Activated naive CD4-positive, alpha-beta T cell (primary cell): ENCODE results near the gene MYLK2.
"Not testable (repeated sequence)": the region's sequence is repeated elsewhere in the genome, so short reads cannot be mapped to it uniquely, and the experiment has no call there.

Experiments used
- DNase-seq, 4 experiments: peaks; one replicate each; lab custom pipeline; 2025; lab: John Stamatoyannopoulos, UW

The MYLK2 gene

DNA sequence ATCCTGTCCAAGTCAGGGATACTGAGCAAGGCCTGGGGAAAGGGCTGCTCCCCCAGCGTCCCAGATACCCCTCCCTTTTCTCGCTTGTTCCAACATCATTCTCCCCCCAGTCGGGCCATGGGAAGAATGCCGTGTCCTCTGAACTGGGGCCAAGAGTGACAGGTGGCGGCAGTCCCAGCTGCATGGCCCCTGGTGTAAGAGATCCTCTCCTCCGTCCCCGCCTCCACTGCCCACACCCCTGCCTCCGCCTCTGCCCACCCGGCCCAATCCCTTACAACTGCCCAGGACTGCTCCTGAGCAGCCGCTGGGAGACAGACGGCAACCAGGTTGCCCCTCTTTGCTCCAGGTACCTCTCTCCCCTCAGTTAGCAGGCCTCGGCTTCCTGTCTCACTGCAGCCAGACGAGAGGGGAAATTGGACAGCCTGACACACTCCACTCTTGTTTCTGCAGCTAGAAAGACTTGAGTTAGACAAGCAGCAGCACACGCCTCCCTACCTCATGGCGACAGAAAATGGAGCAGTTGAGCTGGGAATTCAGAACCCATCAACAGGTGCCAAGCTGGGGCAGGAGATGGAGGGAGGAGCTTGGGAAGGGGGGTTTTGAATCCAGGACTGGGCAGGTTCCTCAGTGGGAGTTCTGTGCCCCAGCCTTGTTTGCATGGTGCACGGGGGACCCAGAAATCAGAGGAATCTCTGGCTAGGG lies at the start of gene MYLK2:
MYLK2 (plus strand) TSS at position 274 of the 702 bp plus-strand sequence; CDS start at position 499, 225 bp downstream.
- DNase-seq = no peak

DNA sequence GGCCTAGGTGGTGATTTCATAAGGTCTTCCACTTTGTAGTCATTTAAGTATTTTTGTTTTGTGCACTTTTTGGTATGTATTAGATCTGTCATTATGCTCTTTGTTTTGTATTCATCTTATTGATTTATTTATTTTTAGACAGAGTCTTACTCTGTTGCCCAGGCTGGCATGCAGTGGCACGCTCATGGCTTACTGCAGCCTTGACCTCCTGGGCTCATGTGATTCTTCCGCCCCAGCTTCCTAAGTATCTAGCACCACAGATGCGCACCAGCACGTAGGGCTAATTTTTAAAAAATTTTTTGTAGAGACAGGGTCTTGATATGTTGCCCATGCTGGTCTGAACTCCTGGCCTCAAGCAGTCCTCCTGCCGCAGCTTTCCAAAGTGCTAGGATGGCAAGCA lies 49.5 kb upstream of the MYLK2 start:
- DNase-seq = no peak

DNA sequence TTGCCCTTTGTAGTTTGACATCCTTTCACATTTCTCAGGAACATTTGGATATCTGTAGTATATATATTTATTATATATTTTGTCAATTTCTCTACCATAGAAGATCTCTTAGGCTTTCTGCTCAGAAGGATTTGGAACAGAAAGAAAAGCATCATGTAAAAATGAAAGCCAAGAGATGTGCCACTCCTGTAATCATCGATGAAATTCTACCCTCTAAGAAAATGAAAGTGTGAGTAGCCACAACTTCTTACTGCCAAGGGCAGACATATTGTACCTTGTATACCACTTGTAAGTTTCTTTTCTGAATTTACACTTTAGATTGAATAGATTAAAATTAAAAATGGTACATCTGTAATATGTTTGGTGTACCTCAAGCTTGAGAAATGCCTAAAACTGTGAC lies 48.9 kb upstream of the MYLK2 start:
- DNase-seq = no peak

DNA sequence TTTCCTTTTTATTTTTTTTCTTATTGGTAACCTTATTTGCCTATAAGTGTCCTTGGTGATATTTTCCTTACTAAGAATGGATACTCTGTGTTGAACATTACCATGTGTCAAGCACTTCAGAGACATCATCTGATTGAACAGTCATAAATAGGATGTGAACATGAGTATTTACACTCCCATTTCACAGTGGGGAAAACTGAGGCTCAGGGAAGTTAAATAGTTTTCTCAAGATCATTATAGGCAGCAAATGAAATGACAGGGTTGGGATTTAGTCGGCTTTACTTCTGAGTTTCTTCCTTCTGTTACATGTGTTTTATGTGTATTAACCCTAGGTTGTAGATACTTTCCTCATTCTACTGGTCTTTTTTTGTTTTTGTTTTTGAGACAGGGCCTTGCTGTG lies 44.7 kb upstream of the MYLK2 start:
- no peak for DNase-seq

DNA sequence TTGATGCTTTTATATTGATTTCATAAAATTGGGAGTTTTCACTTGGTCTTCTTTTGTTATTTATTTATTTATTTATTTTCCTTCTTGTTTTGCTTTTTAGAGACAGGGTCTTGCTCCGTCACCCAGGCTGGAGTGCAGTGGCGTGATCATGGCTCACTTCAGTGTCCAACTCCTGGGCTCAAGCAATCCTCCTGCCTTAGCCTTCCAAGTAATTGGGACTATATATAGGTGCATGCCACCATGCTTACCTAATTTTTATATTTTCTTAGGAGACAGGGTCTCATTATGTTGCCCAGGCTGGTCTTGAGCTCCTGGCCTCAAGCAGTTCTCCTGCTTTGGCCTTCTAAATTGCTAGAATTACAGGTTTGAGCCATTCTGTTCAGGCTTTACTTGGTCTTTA lies 38.3 kb upstream of the MYLK2 start:
- no peak for DNase-seq

DNA sequence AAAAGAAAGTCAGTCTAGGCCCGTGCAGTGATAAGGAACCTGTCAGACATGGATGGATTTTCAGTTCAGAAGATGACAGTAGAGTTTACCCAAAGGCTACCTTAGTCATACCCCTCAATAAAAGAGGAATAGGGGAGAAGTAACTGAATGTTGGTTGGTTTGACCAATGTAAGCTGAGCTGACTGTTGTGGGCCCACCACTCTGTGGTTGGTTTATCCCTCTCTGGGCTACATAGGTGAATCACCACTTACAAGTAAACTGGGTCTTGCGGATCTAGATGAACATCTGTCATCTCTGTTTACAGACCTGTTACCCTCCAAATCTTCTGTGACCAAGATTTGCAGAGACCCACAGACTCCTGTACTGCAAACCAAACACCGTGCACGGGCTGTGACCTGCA lies 37.2 kb upstream of the MYLK2 start:
- no peak for DNase-seq

DNA sequence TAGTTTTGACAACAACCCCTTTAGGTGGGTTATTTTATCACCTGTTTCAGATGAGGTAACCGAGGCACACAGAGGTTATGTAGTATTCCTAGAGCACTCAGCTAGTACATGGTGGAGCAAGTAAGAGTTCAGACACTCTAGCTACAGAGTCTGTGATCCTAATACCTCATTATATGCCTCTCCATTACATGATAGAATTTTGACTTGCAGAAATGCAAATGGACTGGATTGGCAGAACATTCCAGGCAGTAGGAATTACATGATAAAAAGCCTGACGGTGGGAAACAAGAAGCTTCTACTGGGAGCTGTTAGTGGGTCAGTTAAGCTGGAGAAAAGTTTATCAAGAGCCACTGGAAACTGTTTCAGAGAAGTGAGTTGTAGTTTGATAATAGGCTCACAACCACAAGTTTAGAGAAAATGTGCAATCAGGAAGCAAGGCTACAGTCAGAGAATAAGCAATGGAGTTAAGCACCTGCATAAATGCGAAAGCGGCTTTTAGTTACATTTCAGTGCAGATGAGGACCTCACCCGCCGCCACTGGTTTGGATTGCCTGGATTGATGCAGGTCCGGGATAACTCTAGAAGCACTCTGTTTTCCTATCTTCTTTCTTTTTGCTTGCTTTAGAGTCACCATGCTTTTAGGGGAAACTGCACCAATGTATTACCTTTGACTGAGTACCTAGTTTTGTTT lies 34.7 kb upstream of the MYLK2 start:
- DNase-seq = no peak

DNA sequence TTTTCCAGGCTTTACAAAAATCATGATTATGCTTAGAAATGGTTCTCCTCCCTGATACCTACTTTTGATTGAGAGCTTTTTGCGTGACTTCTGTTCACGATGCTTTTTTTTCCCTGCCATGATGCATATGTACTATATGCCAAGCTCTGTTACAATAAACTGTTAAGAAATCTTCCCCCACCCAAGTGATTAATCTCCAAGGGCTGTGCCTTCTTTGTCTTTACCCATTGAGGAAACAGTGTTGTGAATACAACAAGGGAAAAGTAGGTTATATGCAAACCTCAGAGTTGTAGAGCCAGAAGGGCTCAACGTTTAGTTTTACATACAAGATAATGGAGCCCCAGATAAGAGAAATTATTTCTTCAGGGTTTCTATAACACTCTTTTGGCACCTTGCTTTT lies 34.1 kb upstream of the MYLK2 start:
- no peak for DNase-seq

DNA sequence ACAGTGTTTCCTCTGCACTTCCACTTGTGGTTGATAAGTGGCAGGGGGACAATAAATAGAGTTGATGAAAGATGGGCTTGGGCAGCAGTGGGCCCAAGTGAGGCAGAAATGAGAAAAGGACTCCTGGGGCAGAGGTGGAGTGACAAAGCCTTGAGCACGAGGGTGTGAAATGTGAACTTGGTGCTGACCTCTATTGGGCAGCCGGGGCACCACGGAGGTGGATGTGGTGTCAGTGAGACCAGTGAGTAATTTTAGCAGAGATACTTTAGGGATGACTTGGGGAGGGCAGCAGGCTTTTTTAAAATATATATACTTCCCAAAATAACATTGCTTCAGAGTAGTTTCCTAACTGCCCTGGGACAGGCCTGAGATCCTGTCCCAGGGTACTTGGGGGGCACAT lies 30.6 kb upstream of the MYLK2 start:
- no peak for DNase-seq

DNA sequence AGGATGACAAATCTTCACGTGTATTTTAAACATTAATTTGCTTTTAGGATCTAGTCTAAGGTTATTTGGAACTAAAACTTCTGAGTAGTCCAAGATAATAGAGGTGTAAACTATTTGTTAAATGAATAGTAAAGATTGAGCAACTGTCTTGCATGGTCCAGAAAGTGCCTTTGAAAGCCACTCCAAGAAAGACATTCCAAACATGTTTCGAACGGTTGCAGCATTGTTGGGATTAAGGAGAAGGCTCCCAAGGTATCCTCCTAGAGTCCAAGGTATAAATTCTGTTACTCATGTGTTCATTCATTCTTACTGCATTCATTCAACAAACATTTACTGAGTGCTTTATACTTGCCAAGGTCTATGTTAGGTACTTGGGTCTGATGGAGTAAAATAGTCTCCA lies 28.8 kb upstream of the MYLK2 start:
- no peak for DNase-seq

DNA sequence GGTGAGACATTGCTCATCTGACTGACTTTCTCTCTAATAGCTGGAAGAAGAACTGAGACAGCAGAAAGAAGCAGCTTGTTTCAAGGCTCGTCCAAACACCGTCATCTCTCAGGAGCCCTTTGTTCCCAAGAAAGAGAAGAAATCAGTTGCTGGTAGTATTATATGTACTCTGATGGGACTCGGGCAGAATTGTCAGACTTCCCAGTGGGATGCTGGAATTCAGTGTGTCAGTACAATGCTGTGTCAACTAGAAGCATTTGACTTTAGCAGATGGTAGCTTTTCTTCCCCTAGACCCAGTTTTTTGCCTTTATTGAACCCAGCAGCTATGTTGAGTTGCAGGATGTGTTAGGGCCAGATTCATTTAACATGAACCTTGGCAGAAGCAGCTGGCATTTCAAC lies 21.8 kb upstream of the MYLK2 start:
- DNase-seq = no peak

DNA sequence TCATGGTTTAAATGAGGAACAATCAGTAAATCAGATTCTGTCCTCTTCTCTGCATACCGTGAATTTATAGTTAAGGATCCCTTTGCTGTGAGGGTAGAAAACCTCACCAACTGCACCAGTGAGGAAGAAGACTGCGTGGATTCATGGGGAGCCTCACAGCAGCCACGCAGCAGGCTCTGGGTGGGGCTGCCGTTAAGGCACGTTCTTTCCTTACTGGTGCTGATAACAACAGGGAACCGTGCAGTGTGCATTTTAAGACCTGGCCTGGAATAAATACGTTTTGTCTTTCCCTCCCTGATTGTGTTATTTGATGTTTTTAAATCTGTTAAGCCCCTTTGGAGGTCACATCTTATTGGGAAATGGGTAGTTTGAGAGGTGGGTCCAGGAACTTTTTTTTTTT lies 17.6 kb upstream of the MYLK2 start:
- DNase-seq = no peak

DNA sequence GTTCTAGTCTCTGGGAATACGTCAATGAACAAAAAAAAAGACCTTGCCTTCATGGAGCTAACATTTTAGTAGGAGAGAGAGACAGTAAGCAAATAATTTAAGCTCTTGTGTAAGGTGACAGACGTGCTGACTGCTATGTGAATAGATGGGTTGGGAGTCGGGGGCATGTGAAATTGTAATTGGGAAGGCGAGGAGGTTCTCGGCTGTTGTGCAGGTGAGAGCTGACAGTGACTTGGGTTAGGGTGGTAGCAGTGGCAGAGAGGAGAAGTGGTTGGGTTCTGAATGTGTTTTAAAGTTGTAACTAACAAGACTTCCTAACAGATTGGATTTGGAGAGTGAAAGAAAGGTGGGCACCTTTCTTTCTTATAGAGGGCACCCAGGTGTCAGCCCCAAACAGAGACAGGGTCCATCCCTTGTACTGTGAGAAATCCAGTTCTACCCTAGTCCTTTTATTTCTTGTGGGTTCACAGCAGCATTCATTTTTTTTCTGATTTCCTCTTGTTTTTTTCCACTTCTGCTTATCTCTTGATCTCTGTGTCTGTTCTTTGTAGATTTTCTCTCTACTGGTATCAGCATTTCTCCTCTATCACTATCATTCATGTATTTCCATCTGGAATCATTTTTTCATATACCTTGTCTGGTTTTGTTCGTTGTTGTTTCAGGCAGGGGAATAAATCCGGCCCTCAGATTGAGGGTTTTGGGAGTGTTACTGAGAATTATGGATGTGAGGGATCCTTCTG lies 15.4 kb upstream of the MYLK2 start:
- no peak for DNase-seq

DNA sequence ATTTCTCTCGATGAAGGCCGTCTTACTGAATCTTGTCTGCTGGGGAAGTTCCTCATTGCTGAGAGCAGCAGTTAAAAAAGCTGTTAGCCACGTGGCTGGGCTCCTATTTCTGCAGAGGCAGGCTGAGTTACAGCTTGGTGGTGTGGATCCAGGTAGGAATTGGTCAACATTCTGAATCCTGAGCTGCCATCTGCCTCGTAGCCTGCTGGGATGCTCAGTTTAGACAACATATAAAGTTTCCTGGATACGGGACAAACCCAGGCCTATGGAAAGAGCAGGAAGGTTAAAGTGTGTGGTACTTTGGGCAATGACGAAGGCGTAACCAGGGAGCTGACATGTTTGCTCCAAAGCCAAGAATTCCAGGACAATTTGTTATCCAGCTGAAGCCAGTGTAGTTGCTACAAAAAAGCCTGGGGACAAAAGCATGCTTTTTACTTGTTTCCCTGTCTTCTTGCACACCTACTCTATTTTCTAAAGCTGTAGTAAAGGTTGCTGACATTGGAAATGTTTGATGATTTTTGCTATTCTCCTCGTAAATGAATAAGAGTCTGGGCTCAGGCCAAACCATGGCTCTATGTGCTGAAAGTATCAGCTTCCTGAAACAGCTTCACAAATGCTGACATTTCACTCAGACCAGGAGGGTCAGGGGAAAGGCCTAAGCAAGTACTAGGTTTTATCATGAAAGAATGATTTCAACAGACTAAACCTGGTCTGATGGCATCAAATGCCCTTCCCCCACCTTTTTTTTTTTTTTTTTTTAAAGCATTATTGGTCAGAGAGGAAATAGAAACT lies 12.4 kb upstream of the MYLK2 start:
- no peak for DNase-seq

DNA sequence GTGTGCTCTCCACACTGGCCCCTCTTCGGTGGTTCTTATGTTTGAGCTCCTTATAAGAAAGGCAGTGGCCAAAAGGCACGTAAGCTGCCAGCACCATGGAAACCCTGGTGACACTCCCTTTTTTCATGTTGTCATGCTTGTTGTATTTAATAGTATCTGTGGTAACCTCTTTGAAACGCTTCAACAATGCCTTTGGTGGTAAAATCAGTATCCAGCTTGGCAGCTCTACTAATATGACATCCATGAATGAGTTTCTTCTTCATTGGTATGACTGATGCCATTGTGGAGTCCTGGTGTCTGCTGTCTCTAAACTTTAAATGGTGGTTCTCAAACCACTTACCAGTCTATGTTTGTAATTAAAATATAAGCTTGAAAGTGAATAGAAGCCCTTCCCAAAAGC lies 10.7 kb upstream of the MYLK2 start:
- no peak for DNase-seq

DNA sequence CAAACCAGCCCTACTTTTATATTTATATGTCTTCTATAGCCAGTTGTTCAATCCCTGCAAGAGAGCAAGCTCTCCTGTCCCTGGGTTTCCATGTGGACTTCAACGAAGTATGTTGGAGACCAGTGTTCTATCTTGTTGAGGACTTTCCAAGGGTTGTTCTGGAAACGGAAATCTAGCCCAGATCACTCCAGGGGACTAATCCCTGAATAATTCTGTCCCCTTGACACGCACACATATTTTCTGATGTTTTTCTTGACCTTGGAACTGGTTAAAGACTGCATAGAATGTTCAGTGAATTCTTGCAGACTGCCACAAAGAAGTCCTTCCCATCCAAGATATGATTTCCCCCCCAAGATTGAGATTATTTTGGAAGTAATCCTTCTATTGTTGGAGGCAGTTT lies 9.5 kb upstream of the MYLK2 start:
- DNase-seq = no peak

DNA sequence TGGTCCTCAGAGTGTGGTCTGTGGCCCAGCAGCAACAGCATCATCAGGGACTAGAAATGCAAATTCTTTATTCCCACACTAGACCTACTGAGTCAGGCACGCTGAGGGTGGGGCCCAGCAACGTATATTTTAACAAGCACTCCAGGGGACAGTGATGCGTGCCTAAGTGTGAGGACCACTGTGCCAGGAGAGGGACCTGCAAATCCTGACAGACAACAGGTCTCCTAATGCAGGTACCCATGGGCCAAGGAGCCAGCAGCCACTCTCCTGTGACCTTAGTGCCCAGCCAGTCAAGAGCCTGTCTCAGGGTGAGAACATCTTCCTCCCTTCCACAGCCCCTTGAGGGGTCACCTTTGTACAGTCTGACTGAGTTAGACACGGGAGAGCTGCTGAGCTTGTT lies 8.0 kb upstream of the MYLK2 start:
- DNase-seq = no peak

DNA sequence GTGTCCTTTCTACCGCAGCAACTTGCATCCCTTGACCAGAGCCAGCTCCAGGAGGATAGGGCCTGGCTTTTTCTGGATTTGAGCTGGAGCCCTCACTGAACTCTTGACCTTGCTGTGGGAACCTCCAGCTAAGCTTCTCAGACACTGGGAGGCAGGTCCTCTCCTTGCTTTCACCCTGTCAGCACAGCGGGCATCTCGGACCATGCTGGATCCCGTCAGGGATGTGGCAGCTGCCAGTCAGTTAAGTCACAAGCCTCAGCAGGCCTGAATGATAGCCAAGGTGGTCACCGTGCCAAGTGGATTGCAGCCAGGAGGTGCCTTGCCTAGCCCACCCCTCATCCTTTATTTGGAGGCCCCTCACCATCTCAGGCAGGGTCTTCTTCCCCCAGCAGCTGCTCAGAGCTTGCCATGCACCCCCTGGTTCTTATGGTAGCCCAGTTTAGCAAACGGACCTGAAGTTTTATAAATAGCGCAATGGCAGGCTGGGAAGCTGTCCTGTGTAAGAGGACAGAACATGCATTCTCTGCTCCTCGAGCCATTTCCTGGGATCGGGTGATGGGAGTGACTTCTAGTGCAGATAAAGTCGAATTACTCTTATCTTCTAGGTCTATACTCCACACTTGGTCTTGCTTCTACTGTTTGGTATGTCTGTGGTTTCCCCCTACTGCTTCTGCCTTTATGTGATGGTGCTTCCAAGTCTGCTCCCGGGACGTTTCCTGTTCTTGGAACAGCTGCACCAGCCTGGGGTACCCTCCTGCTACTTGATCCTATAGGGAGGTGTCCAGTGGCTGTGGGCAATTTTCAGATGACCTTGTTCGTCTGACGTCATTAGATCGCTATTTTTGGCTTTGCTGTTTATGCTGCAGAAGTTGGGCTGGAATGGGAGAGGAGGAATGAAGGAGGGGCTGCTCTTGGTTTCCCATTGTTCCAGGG lies 7.1 kb upstream of the MYLK2 start:
- no peak for DNase-seq

DNA sequence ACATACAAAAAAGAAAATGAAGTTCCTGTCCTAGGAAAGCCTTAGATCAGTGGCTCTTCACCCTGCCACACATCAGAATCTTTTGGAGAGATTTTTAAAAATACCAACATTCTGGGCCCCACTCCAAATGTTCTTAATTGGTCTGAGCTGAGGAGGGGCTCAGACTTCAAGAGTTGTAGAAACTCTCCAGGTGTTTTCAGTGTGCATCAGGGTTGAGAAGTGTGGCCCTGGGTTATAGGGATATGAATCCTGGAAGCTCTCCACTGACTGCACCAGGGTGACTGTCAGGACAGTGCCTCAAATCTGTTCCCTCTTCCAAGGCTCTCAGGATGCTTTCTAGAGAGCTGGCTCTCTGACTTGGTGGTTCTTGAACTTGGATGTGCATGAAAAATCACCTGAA lies 5.5 kb upstream of the MYLK2 start:
- DNase-seq = no peak

DNA sequence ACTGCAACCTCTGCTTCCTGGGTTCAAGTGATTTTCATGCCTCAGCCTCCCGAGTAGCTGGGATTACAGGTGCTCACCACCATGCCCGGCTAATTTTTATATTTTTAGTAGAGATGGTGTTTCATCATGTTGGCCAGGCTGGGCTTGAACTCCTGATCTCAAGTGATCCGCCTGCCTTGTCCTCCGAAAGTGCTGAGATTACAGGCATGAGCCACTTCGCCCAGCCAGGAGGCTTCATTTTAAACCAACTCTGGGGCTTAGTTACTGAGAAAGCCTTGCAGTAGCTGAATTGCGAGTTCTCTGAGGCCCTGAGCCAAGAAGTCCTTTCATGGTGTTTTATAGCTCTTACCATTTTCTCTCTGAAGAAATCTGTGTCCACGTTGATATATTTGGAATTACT lies 5.0 kb upstream of the MYLK2 start:
- DNase-seq = not testable (repeated sequence)
